Measurements from ENCODE around the gene SERPINA4. TPM values are rescaled to one million over a fixed set of nuclear protein-coding genes. Genes with fewer than 3 reads are reported as not detected.

SERPINA4 gene
- total and polyA plus RNA-seq, 2 donors (not counting 1 experiment from before 2014, with no cell fraction given) = not detected

DNA sequence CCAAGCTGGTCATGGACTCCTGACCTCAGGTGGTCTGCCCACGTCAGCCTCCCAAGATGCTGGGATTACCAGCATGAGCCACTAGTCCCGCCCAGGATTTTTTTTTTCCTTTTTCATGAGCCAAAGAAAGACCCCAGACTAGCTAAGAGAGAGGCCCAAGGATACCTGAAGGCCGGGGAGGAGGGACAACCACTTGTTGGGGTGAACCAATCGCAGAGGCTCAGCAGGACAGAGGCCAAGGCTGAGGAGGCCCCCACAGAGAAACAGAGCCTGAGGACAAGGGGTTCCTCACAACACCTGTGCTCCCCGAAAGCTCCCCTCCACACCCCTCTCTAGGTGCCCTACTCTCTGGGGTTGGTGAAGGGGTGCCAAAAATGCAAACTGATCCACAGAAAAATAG is 49.9 kb downstream of the SERPINA4 start:
- Histone ChIP-seq H3K27ac (ENCODE audit: insufficient read depth, low read length) (no peak overlapping the region), H3K9me3 (ENCODE audit: control insufficient read depth, insufficient read depth, low read depth, low read length) (no peaks in the 10 kb centered on the region), H3K79me2 (ENCODE audit: control insufficient read depth, insufficient read depth, low read length) (no peaks in the 10 kb centered on the region), H3K4me1 (ENCODE audit: control insufficient read depth, extremely low read depth, insufficient read depth, low read length) (no peaks in the 10 kb centered on the region), H3K4me2 (ENCODE audit: extremely low read depth, insufficient read depth, low read length) (no peak overlapping the region), H3K36me3 (ENCODE audit: control insufficient read depth, insufficient read depth, low read length) (no peaks in the 10 kb centered on the region), H3K4me3 (replicated peaks in 1 of 4; ENCODE audit: control extremely low read depth in 1 of 4, insufficient read depth in 1 of 4, low read depth in 3 of 4, low read length in 4 of 4) (no peak overlapping the region), H2AFZ (ENCODE audit: low read length) (no peak overlapping the region), H3K9ac (ENCODE audit: insufficient read depth, low read length) (no peak overlapping the region), H4K20me1 (ENCODE audit: control insufficient read depth, extremely low read depth, insufficient read depth, low read length) (no peaks in the 10 kb centered on the region), H3K27me3 (ENCODE audit: control insufficient read depth, insufficient read depth, low read length) (no peaks in the 10 kb centered on the region)
- DNase-seq (ENCODE audit: low read depth in 2 of 2) = no peak
- no peak for TF ChIP-seq EZH2 (IDR thresholded peaks at IDR 0.05; ENCODE audit: low read length, missing control alignments)

DNA sequence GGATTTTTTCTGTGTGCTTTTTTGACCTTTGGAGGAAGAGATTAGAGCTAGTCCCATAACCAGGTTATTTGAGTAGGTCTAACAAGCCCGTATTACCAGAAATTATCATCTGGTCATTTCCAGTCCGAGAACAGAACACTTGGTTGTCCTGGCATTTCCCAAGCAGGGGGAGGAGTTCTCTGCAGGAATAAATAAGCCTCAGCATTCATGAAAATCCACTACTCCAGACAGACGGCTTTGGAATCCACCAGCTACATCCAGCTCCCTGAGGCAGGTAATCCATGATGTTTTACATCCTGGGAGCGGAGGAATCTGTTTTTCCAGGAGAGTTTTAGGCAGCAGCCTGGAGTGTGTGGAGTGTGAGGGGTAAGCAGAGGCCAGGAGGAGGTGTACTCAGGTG is 50.9 kb downstream of the SERPINA4 start, which contains the start of gene SERPINA3:
Gene SERPINA3 (plus strand): TSS at position 218 of the 400 bp plus-strand sequence. CDS start 2,051 bp downstream, outside the sequence.
- no peak within 1 kb of the TSS for H3K4me2 ChIP-seq (ENCODE audit: extremely low read depth, insufficient read depth, low read length)
- peak; percentile 40 to 70 for DNase-seq (ENCODE audit: low read depth in 2 of 2)
- H3K9ac ChIP-seq (ENCODE audit: insufficient read depth, low read length) = no peak within 1 kb of the TSS
- H3K4me1 ChIP-seq (ENCODE audit: control insufficient read depth, extremely low read depth, insufficient read depth, low read length) = no peaks in the 10 kb centered on the region
- no peak within 1 kb of the TSS for H2AFZ ChIP-seq (ENCODE audit: low read length)
- H4K20me1 ChIP-seq (ENCODE audit: control insufficient read depth, extremely low read depth, insufficient read depth, low read length) = no peaks in the 10 kb centered on the region
- no peaks in the 10 kb centered on the region for H3K36me3 ChIP-seq (ENCODE audit: control insufficient read depth, insufficient read depth, low read length)
- H3K9me3 ChIP-seq (ENCODE audit: control insufficient read depth, insufficient read depth, low read depth, low read length) = no peaks in the 10 kb centered on the region
- H3K27me3 ChIP-seq (ENCODE audit: control insufficient read depth, insufficient read depth, low read length) = no peaks in the 10 kb centered on the region
- no peak within 1 kb of the TSS for H3K27ac ChIP-seq (ENCODE audit: insufficient read depth, low read length)
- no peak for TF ChIP-seq EZH2 (IDR thresholded peaks at IDR 0.05; ENCODE audit: low read length, missing control alignments)
- TF ChIP-seq, protein P1, sequence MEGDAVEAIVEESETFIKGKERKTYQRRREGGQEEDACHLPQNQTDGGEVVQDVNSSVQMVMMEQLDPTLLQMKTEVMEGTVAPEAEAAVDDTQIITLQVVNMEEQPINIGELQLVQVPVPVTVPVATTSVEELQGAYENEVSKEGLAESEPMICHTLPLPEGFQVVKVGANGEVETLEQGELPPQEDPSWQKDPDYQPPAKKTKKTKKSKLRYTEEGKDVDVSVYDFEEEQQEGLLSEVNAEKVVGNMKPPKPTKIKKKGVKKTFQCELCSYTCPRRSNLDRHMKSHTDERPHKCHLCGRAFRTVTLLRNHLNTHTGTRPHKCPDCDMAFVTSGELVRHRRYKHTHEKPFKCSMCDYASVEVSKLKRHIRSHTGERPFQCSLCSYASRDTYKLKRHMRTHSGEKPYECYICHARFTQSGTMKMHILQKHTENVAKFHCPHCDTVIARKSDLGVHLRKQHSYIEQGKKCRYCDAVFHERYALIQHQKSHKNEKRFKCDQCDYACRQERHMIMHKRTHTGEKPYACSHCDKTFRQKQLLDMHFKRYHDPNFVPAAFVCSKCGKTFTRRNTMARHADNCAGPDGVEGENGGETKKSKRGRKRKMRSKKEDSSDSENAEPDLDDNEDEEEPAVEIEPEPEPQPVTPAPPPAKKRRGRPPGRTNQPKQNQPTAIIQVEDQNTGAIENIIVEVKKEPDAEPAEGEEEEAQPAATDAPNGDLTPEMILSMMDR (conservative IDR thresholded peaks at IDR 0.05 in 1 of 2, IDR thresholded peaks at IDR 0.05 in 1 of 2; ENCODE audit: low read depth in 1 of 2, low read length in 2 of 2) = no peak
- H3K79me2 ChIP-seq (ENCODE audit: control insufficient read depth, insufficient read depth, low read length) = no peaks in the 10 kb centered on the region
- H3K4me3 ChIP-seq (replicated peaks in 1 of 4; ENCODE audit: control extremely low read depth in 1 of 4, insufficient read depth in 1 of 4, low read depth in 3 of 4, low read length in 4 of 4) = no peak within 1 kb of the TSS

DNA sequence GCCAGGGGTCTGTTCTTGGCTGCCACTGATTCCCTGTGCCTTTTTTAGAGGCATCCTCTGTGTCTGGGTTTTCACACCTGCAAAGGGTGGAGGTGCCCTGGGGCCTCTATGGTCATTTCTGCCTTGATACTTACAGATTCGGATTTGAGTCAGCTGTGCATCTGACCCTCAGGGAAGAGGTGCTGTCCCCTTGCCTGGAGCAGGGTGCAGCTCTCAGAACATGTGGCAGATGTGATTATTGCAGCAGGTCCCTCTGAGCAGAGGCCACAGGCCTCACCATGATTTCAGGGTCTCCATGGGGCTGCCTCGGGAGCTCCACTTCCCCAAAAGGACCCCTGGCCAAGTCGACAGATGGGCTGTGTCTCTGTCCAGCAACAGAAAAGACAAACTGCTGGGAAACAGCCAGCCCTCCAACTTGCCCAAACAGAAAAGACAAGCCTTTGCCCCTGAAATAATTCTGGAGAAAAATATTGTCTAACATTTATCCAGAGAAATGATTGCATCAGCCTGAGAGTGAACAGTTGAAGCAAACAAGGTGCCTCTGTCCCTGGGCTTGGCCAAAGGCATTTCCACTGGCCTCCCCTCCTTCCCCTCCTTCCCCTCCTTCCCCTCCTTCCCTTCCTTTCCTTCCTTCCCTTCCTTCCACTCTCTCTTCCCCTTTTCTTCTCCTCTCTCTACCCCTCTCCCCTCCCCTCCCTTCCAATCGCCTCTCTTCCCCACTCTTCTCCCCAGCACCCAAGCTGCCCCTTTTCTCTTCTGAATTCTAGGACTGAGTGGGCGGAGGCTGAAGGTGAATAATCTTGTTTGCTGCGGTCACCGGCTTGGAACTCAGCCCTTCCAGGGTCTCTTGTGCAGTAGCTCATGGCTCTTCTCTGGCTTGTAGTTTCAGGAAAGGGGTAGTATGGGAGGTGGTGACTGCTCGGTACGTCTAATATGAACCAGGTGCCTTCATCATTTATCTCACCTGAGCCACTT is 51.6 kb downstream of the SERPINA4 start:
- Histone ChIP-seq H3K9ac (ENCODE audit: insufficient read depth, low read length) (no peak overlapping the region), H3K79me2 (ENCODE audit: control insufficient read depth, insufficient read depth, low read length) (no peaks in the 10 kb centered on the region), H3K9me3 (ENCODE audit: control insufficient read depth, insufficient read depth, low read depth, low read length) (no peaks in the 10 kb centered on the region), H2AFZ (ENCODE audit: low read length) (no peak overlapping the region), H4K20me1 (ENCODE audit: control insufficient read depth, extremely low read depth, insufficient read depth, low read length) (no peaks in the 10 kb centered on the region), H3K4me3 (replicated peaks in 1 of 4; ENCODE audit: control extremely low read depth in 1 of 4, insufficient read depth in 1 of 4, low read depth in 3 of 4, low read length in 4 of 4) (no peak overlapping the region), H3K27me3 (ENCODE audit: control insufficient read depth, insufficient read depth, low read length) (no peaks in the 10 kb centered on the region), H3K4me2 (ENCODE audit: extremely low read depth, insufficient read depth, low read length) (no peak overlapping the region), H3K4me1 (ENCODE audit: control insufficient read depth, extremely low read depth, insufficient read depth, low read length) (no peaks in the 10 kb centered on the region), H3K27ac (ENCODE audit: insufficient read depth, low read length) (no peak overlapping the region), H3K36me3 (ENCODE audit: control insufficient read depth, insufficient read depth, low read length) (no peaks in the 10 kb centered on the region)
- TF ChIP-seq, protein P1 (conservative IDR thresholded peaks at IDR 0.05 in 1 of 2, IDR thresholded peaks at IDR 0.05 in 1 of 2; ENCODE audit: low read depth in 1 of 2, low read length in 2 of 2) = no peak
- TF ChIP-seq EZH2 (IDR thresholded peaks at IDR 0.05; ENCODE audit: low read length, missing control alignments) = no peak
- DNase-seq (ENCODE audit: low read depth in 2 of 2) = peak; percentile 51 to 81

All from fibroblast of lung (primary cell).